Keratinocyte (primary cell): Measurements from ENCODE around the gene RPS21.

ENCODE experiments used
- EZH2 ChIP-seq: IDR thresholded peaks from one replicate; pipeline ENCODE4 v1.6.1; 2012; ENCODE audit warnings: inconsistent platforms, mild to moderate bottlenecking, low read length, moderate library complexity
- TF ChIP-seq, protein P1 (sequence below), 3 experiments: IDR thresholded peaks in 1 of 3; conservative IDR thresholded peaks in 1 of 3; optimal IDR thresholded peaks in 1 of 3; 2 replicates in 2 of 3; 3 replicates in 1 of 3; pipeline versions ENCODE3 to v1.5.1; 2011; ENCODE audit warnings: low read length in 3 of 3, mild to moderate bottlenecking in 3 of 3, moderate library complexity in 2 of 3, control low read depth in 1 of 3, inconsistent platforms in 1 of 3; ENCODE audit not compliant: insufficient read depth in 2 of 3; ENCODE audit errors: extremely low read depth in 1 of 3

DNA sequence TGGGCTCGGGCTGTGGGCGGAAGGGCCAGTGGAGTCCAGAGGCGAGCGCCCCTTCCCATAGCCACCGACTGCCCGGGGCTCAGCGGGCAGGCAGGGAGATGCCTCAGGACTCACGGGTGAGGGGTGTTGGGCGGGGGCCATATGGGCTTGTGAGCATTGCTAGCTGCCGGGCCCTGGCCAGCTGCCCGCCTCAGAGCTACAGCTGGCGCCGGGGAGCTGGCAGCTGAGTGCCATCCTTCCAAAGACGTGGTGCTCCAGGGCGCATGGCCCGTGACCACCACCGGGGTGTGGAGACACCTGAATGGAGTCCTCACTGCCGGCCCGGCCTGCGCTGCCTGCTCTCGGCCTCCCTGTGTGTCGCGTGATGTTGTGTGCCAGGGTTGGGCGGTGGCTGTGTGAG lies 51.0 kb downstream of the RPS21 start:
- TF ChIP-seq, protein P1, sequence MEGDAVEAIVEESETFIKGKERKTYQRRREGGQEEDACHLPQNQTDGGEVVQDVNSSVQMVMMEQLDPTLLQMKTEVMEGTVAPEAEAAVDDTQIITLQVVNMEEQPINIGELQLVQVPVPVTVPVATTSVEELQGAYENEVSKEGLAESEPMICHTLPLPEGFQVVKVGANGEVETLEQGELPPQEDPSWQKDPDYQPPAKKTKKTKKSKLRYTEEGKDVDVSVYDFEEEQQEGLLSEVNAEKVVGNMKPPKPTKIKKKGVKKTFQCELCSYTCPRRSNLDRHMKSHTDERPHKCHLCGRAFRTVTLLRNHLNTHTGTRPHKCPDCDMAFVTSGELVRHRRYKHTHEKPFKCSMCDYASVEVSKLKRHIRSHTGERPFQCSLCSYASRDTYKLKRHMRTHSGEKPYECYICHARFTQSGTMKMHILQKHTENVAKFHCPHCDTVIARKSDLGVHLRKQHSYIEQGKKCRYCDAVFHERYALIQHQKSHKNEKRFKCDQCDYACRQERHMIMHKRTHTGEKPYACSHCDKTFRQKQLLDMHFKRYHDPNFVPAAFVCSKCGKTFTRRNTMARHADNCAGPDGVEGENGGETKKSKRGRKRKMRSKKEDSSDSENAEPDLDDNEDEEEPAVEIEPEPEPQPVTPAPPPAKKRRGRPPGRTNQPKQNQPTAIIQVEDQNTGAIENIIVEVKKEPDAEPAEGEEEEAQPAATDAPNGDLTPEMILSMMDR (optimal IDR thresholded peaks at IDR 0.05 in 1 of 3, IDR thresholded peaks at IDR 0.05 in 1 of 3, conservative IDR thresholded peaks at IDR 0.05 in 1 of 3; ENCODE audit: extremely low read depth in 1 of 3, insufficient read depth in 2 of 3, low read length in 3 of 3): no peak
- TF ChIP-seq EZH2: no peak
